ENCODE data around the gene PPP2R5A.

PPP2R5A gene

GRCh38 chr1:212247988-212248387 is 37.2 kb upstream of the PPP2R5A start:
- TF ChIP-seq CTCF (IDR thresholded peaks at IDR 0.05; ENCODE audit: low read depth, low read length) = no peak

GRCh38 chr1:212254853-212255363 is 30.3 kb upstream of the PPP2R5A start:
- DNase-seq = no peak
- H3K27me3 ChIP-seq (ENCODE audit: insufficient read depth, low read depth, severe bottlenecking) = no peaks in the 10 kb centered on the region

More at GRCh38 chr1:212247988-212248387, 37.2 kb upstream of the PPP2R5A start:
- no peak overlapping the region for H3K4me3 ChIP-seq (ENCODE audit: low read depth, low read length)
- no peaks in the 10 kb centered on the region for H3K27me3 ChIP-seq (ENCODE audit: insufficient read depth, low read depth, severe bottlenecking)
- no peak for DNase-seq
- H3K9me3 ChIP-seq (ENCODE audit: severe bottlenecking) = no peaks in the 10 kb centered on the region
- no peak overlapping the region for H3K27ac ChIP-seq
- H3K36me3 ChIP-seq = no peaks in the 10 kb centered on the region

GRCh38 chr1:212255705-212256307 is 29.4 kb upstream of the PPP2R5A start:
- TF ChIP-seq CTCF (IDR thresholded peaks at IDR 0.05; ENCODE audit: low read depth, low read length) = no peak
- no peak overlapping the region for H3K27ac ChIP-seq
- H3K9me3 ChIP-seq (ENCODE audit: severe bottlenecking) = no peaks in the 10 kb centered on the region
- no peak overlapping the region for H3K4me3 ChIP-seq (ENCODE audit: low read depth, low read length)
- no peaks in the 10 kb centered on the region for H3K27me3 ChIP-seq (ENCODE audit: insufficient read depth, low read depth, severe bottlenecking)
- DNase-seq = no peak
- no peaks in the 10 kb centered on the region for H3K36me3 ChIP-seq

More at GRCh38 chr1:212254853-212255363, 30.3 kb upstream of the PPP2R5A start:
- no peak for TF ChIP-seq CTCF (IDR thresholded peaks at IDR 0.05; ENCODE audit: low read depth, low read length)
- H3K27ac ChIP-seq = no peak overlapping the region
- H3K36me3 ChIP-seq = no peaks in the 10 kb centered on the region
- H3K4me3 ChIP-seq (ENCODE audit: low read depth, low read length) = no peak overlapping the region
- H3K9me3 ChIP-seq (ENCODE audit: severe bottlenecking) = no peaks in the 10 kb centered on the region

GRCh38 chr1:212256369-212256768 is 28.8 kb upstream of the PPP2R5A start:
- no peaks in the 10 kb centered on the region for H3K27me3 ChIP-seq (ENCODE audit: insufficient read depth, low read depth, severe bottlenecking)
- no peaks in the 10 kb centered on the region for H3K9me3 ChIP-seq (ENCODE audit: severe bottlenecking)
- DNase-seq = no peak
- no peak overlapping the region for H3K27ac ChIP-seq
- no peak for TF ChIP-seq CTCF (IDR thresholded peaks at IDR 0.05; ENCODE audit: low read depth, low read length)
- no peak overlapping the region for H3K4me3 ChIP-seq (ENCODE audit: low read depth, low read length)
- H3K36me3 ChIP-seq = no peaks in the 10 kb centered on the region

GRCh38 chr1:212257157-212257556 is 28.1 kb upstream of the PPP2R5A start:
- H3K4me3 ChIP-seq (ENCODE audit: low read depth, low read length) = no peak overlapping the region
- H3K36me3 ChIP-seq = no peaks in the 10 kb centered on the region
- no peak overlapping the region for H3K27ac ChIP-seq
- TF ChIP-seq CTCF (IDR thresholded peaks at IDR 0.05; ENCODE audit: low read depth, low read length) = no peak
- no peak for DNase-seq
- H3K9me3 ChIP-seq (ENCODE audit: severe bottlenecking) = no peaks in the 10 kb centered on the region
- H3K27me3 ChIP-seq (ENCODE audit: insufficient read depth, low read depth, severe bottlenecking) = no peaks in the 10 kb centered on the region

All from WERI-Rb-1 (cell line).